ENCODE measurements around the gene SMC2.

SMC2 gene

DNA sequence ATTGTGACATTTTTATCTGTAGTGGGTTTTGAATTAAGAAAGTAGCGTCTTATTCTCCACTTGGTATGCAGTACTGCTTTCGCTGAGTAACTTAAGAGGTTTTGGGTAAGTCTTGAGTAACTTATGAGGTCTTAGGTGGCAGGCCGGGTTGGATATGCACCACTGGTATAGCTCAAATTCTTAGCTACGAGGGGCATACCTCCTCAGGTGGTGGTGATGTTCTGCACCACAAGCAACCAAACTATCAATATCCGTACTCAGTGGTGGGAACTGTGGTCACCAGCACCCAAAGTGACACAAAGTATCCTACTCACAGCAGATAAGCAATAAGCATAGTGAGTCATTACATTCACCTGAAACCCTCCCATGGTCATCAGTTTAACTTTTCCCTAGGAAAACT lies 13.7 kb downstream of the SMC2 start:
- DNase-seq, result no peak

DNA sequence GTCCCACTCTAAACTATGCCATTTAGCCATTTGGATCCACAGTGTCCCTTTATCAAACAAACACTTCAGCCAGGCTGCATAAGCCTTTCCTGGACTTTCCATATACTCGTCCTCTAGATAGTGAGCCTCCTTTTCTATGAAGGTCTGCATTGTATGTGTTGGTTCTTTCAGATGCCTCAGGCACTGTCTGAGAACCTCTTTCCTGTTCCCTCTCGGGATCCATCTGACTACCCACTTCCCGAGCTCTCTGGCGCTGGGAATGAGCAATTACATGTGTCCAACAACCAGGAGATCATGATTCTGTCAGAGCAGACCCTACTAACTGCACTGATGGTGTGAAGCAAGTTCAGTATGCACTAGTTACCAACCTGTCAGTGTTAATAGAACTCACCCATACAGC lies 14.2 kb downstream of the SMC2 start:
- DNase-seq, result no peak

DNA sequence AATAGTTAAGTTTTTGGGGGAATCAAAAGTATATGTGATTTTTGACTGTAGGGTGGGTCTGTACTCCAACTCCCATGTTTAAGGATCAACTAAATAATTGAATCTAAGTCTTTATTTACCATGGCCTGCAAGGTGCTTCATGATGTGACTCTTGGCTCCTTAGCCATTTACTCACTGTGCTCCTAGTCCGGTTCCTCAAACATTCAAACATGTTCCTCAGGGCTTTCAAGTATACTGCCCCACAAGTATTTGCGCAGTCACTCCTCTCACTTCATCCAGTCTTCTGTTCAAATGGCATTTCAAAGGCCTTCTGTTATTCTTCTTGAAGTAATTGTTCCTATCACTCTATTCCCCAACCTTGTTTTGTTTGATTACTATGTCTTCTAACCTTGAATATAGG lies 16.4 kb downstream of the SMC2 start:
- DNase-seq, result no peak

DNA sequence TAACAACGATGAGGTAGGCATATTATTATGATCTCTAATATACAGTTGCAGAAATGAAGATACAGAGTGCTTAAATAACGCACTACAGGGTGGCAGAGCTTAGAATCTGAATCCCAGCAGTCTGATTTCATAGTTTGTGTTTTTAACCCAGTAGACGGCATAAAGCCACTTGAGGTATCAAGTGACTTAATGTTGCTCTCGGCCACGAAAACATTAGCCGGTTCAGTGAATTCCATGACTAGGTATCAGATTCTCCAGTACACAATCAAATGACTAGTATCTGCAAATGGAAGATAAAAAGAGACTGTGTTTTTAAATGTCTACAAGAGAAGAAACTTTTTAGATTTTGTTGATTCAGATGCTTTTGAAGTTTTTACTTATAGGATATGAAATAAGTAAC lies 24.8 kb downstream of the SMC2 start:
- DNase-seq, result no peak

DNA sequence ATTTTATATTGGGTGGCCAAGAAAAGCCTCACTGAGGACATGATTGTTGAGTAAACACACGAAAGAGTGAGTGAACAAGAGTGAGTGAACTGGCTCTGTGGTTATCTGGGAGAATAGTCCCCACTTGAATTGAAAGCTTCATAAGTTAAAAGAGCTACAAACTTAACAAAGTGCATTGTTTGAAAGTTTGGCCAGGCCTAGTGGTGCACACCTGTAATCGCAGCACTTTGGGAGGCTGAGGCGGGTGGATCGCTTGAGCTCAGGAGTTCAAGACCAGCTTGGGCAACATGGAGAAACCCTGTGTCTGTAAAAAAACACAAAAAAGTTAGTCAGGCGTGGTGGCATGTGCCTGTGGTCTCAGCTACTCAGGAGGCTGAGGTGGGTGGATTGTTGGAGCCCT lies 26.9 kb downstream of the SMC2 start:
- no peak for DNase-seq

DNA sequence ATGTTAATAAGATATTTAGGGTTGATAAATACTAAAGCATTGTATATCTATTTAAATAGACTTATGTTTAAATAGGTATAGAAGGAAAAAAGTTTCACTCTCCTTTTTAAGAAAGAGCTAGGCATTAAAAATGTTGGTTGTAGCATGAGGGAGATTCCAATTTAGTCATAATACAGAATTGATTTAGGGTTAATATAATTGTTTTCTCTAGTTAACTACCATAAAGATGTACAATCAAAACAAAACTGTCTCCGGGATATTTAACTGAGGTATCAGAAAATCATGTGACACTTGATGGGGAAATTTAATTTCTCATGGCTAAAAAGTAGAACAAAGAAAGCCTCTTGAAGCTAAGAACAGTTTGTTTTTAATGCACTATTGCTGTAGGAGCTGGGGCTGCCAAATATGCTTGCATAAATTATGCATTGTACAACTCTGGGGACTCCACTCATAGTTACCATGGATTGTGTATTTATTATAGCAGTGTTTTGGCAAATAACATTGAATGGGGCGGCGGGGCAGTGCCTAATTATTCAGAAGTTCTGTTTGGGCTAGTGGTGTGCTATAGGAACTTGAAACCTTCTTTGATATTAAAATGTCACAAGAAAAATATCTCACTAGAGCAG lies 44.2 kb downstream of the SMC2 start:
- DNase-seq, result no peak

DNA sequence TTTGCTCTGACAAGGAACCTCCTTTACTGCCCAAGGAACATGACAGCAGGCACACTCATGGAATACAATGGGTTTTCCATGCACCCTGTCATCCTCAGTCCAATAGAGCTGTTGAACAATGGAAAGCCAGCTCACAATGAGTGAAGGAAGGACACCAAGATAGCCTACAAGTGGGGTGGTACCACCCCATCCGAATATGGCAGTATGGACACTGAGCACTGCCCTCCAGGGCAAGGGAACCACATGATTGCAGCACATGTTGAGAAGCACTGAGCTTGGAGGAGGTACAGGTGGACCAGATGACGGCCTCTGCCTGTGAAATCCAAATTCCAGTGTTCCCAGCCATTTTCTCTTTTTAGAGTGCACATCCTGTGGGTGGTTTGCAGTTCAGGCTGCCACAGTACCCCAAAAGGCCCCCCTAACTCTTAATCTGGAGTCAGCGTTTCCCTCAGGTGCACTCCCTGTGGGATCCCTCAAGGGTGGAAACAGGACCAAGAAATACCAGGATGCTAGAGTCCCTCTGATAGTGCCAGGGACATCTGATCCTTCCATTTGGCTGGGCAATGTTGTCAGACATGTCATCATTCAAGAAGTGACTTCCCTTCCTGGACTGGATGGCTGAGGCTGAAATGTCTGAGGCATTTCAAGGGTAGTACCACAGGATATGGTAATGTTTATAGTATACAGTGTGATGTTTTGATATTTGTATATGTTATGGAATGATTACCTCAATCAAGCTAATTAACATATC lies 48.9 kb downstream of the SMC2 start:
- DNase-seq, result no peak

DNA sequence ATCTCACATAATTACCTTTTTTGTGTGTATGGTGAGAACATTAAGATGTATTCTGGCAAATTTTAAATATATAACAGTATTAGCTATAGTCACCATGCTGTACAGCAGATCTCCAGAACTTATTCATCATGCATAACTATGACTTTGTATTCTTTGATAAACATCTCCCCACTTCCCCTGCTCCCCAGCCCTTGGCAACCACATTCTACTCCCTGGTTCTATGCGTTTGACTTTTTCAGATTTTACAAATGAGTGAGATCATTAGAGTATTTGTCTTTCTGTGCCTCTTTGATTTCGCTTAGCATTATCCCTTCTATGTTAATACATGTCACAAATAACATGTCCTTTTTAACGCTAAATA lies 49.4 kb downstream of the SMC2 start:
- DNase-seq, result no peak

DNA sequence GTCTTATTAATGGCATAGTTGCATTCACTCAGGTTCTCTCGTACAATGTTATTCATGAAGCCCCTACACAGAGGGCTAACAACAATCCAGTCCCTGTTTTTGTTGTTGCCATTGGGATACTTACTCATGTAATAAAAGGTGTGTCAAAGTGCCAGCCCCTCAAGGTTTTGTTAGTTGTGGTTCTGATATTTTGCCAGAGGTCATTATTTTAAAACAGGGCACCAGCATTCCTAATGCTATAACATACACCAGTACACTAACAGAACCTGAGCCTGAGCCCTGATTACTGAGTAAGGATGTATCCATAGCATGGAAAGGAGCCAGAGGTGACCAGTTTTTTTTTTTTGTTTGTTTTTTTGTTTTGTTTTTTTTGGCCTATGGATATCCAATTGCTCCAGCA lies 50.2 kb downstream of the SMC2 start:
- DNase-seq, result no peak

DNA sequence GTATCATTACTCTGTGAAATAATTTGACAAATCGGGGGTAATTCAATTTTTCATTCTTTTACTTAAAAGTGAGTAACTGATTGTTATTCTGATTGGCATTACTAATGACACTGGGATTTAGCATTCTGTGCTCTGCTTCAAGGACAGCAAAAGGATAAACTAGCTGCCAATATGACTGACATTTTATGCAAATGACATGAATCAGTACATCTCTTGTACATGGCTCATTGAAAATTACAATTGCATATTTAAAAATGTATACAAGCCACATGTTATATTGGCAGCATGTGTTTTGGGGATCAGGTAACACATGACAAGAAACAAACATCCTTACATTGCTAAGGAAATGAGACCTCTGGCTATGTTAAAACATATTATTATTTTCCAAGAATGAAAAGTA lies 79.0 kb downstream of the SMC2 start:
- DNase-seq, result no peak

DNA sequence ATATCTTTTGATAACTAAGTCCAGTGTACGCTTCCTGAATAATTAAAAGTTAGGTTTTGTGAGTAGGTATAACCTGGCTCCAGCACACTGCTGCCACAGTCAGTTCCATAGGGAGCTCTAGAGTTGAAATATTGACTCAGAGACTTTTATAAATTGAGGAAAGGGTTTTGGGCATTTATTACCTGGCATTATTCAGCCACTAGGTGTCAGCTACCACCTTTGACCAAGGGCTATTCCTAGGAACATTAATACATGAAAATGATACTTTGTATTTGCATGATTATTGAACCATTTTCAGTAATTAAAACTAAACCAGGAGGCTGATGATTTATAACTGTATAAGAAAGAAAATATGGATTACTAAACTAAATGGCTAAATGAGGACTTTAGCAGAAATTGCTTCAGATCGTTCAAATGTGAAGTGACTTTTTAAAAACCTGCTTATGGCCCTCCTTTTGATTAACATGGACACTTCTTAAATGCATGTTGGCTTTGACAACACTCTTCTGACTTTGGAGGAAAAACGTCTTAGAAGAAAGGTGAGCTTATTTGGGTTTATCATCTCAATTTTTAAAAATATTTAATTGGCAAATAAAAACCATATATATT lies 83.0 kb downstream of the SMC2 start:
- DNase-seq, result no peak

DNA sequence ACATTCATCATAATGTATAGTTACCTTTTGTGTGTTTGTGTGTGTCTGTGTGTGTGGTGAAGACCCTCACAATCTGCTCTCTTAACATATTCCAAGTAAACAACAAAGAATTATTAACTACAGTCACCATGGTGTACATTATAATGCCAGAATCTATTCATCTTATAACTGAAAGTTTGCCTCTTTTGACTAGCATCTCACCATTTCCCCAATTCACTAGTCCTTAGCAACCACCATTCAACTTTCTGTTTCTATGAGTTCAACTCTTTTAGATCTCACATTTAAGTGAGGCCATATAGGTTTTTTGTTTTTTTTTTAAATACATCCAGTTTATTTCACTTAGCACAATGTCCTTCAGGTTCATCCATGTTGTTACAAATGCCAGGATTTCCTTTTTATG lies 83.6 kb downstream of the SMC2 start:
- DNase-seq, result no peak
